HCT116 (cell line): ENCODE results near the gene RXFP4. TPM values are rescaled to one million over a fixed set of nuclear protein-coding genes. Genes with fewer than 3 reads are reported as not detected.
A peak's percentile ranks its signal among the peaks of the same experiment; 100 is the strongest.

Experiments used
- ATAC-seq: fragments of 200-7000 bp; cut with Tn5 transposase; 2 replicates; pipeline ENCODE4 v1.9.1; 2020; ENCODE audit warnings: mild to moderate bottlenecking, moderate library complexity
- BruUV-seq: library from RNA; stranded (reverse); fragments of 400-500 nt; replicated peaks from 2 replicates; lab custom pipeline; 2021; lab: Mats Ljungman, UMichigan
- CTCF ChIA-PET: fragments of 300-600 bp; sonication (Branson Sonifier 250); formaldehyde crosslinking; loops from one replicate; lab custom pipeline; 2021; ENCODE audit warnings: antibody characterized with exemption; lab: Charles Lee
- POLR2A ChIA-PET: fragments of 300-600, 350-600 bp; sonication (Branson Sonifier 250); formaldehyde crosslinking; loops from one replicate; lab custom pipeline; 2021; ENCODE audit warnings: antibody characterized with exemption; lab: Charles Lee
- RAD21 ChIA-PET, 2 experiments: fragments of 300-600 bp; sonication (Branson Sonifier 250); formaldehyde crosslinking; loops; one replicate each; lab custom pipeline; 2023; ENCODE audit warnings: low total read pairs in 2 of 2; ENCODE audit not compliant: uncharacterized antibody in 2 of 2, unreplicated experiment in 2 of 2, low non-redundant PET in 1 of 2; lab: Charles Lee
- DNase-seq: peaks from one replicate; pipeline ENCODE4 v3.0.0-alpha.2; 2010; ENCODE audit warnings: low read depth, low spot score
- H2AFZ ChIP-seq: fragments of 200-600 bp; shearing (Covaris generic), sonication (generic); 2 replicates; pipeline ENCODE4 v1.6.1; 2017; ENCODE audit warnings: low read depth, mixed run types, mixed read lengths, antibody characterized with exemption, low read length; ENCODE audit not compliant: poor library complexity, severe bottlenecking
- H3K27ac ChIP-seq: 2 replicates; pipeline ENCODE4 v1.5.1; 2012; ENCODE audit warnings: low read depth, low read length
- H3K27me3 ChIP-seq: fragments of 200-600 bp; sonication (generic); 2 replicates; pipeline ENCODE4 v1.6.1; 2016; ENCODE audit warnings: mixed run types, low read length, mixed read lengths; ENCODE audit not compliant: insufficient read depth
- H3K36me3 ChIP-seq, 2 experiments: fragments of 200-500 bp in 1 of 2; fragments of 200-600 bp in 1 of 2; sonication (Bioruptor generic) in 1 of 2; sonication (generic) in 1 of 2; 2 replicates each; pipeline versions ENCODE4 v1.5.1 to v1.6.1; 2014 to 2016; ENCODE audit warnings: low read length in 2 of 2, inconsistent platforms in 1 of 2, mixed read lengths in 1 of 2, mixed run types in 1 of 2; ENCODE audit not compliant: insufficient read depth in 2 of 2, control insufficient read depth in 1 of 2
- H3K4me1 ChIP-seq, 2 experiments: fragments of 200-600 bp in 1 of 2; sonication (generic) in 1 of 2; 2 replicates each; pipeline versions ENCODE4 v1.5.1 to v1.6.1; 2012 to 2017; ENCODE audit warnings: low read length in 2 of 2, inconsistent platforms in 1 of 2, mild to moderate bottlenecking in 1 of 2, mixed read lengths in 1 of 2, mixed run types in 1 of 2, moderate library complexity in 1 of 2; ENCODE audit not compliant: insufficient read depth in 2 of 2, control insufficient read depth in 1 of 2
- H3K4me2 ChIP-seq: fragments of 200-600 bp; sonication (generic); 2 replicates; pipeline ENCODE4 v1.6.1; 2017; ENCODE audit warnings: mixed run types, low read length, mixed read lengths
- H3K4me3 ChIP-seq, 2 experiments: fragments of 200-600 bp in 1 of 2; sonication (generic) in 1 of 2; replicated peaks in 1 of 2; 2 replicates each; pipeline ENCODE4 v1.5.1; 2011 to 2016; ENCODE audit warnings: low read length in 2 of 2, control low read depth in 1 of 2, low read depth in 1 of 2, mild to moderate bottlenecking in 1 of 2, mixed read lengths in 1 of 2, mixed run types in 1 of 2
- H3K79me2 ChIP-seq: fragments of 200-600 bp; sonication (generic); 2 replicates; pipeline ENCODE4 v1.6.1; 2017; ENCODE audit warnings: mild to moderate bottlenecking, mixed run types, low read length, moderate library complexity, mixed read lengths; ENCODE audit not compliant: insufficient read depth
- H3K9ac ChIP-seq: fragments of 200-600 bp; sonication (generic); 2 replicates; pipeline ENCODE4 v1.6.1; 2016; ENCODE audit warnings: low read length, mixed read lengths
- H3K9me2 ChIP-seq: fragments of 200-600 bp; sonication (generic), shearing (Covaris generic); 2 replicates; pipeline ENCODE4 v1.6.1; 2017; ENCODE audit warnings: mixed run types, mild to moderate bottlenecking, moderate library complexity; ENCODE audit not compliant: insufficient read depth
- H3K9me3 ChIP-seq, 2 experiments: fragments of 200-500 bp in 1 of 2; fragments of 200-600 bp in 1 of 2; sonication (Bioruptor generic) in 1 of 2; sonication (generic) in 1 of 2; 2 replicates each; pipeline ENCODE4 v1.6.1; 2014 to 2017; ENCODE audit warnings: low read length in 2 of 2, mixed read lengths in 2 of 2, inconsistent platforms in 1 of 2, low read depth in 1 of 2, mild to moderate bottlenecking in 1 of 2, mixed run types in 1 of 2, moderate library complexity in 1 of 2; ENCODE audit not compliant: control insufficient read depth in 1 of 2, insufficient read depth in 1 of 2
- H4K20me1 ChIP-seq: fragments of 200-600 bp; sonication (generic), shearing (Covaris generic); 2 replicates; pipeline ENCODE4 v1.6.1; 2017; ENCODE audit warnings: mixed run types, mild to moderate bottlenecking, moderate library complexity; ENCODE audit not compliant: insufficient read depth
- CEBPB ChIP-seq: IDR thresholded peaks from 2 replicates; pipeline ENCODE4 v1.6.1; 2012; ENCODE audit warnings: low read depth
- JUND ChIP-seq: IDR thresholded peaks from 2 replicates; pipeline ENCODE4 v1.6.1; 2012
- POLR2AphosphoS5 ChIP-seq: IDR thresholded peaks from 2 replicates; pipeline ENCODE4 v1.6.1; 2011; ENCODE audit warnings: mild to moderate bottlenecking, low read depth, low read length, moderate library complexity
- RAD21 ChIP-seq: IDR thresholded peaks from 2 replicates; pipeline ENCODE4 v1.6.1; 2012; ENCODE audit warnings: low read depth, mild to moderate bottlenecking
- SP1 ChIP-seq: IDR thresholded peaks from 2 replicates; pipeline ENCODE4 v1.6.1; 2012; ENCODE audit warnings: low read depth
- TCF7L2 ChIP-seq: IDR thresholded peaks from 2 replicates; pipeline ENCODE4 v1.7.0; 2011; ENCODE audit warnings: borderline replicate concordance, inconsistent platforms; ENCODE audit not compliant: insufficient read depth, insufficient read length; ENCODE audit errors: extremely low read depth
- intact Hi-C: fragments of 100-400 bp; cut with micrococcal nuclease; formaldehyde crosslinking; loops from 2 replicates; pipeline ENCODE4 v1.10.0; 2022
- total RNA-seq: library from RNA; stranded (reverse); gene quantifications from one replicate; pipeline ENCODE4 v1.2.1, GENCODE V29; 2021; ENCODE audit not compliant: unreplicated experiment
- TF ChIP-seq, protein P1 (sequence below): IDR thresholded peaks from 2 replicates; pipeline ENCODE4 v1.6.1; 2012
- TF ChIP-seq, protein P2 (sequence below), 3 experiments: fragments of 200-600 bp in 1 of 3; sonication (generic) in 1 of 3; IDR thresholded peaks in 2 of 3; conservative IDR thresholded peaks in 1 of 3; 2 replicates each; pipeline ENCODE4 v1.5.1; 2012 to 2017; ENCODE audit warnings: low read depth in 2 of 3, low read length in 2 of 3, antibody characterized with exemption in 1 of 3, borderline replicate concordance in 1 of 3, control low read depth in 1 of 3, mild to moderate bottlenecking in 1 of 3, mixed read lengths in 1 of 3, mixed run types in 1 of 3, moderate library complexity in 1 of 3; ENCODE audit not compliant: insufficient read depth in 1 of 3
- TF ChIP-seq, protein P3 (sequence below): IDR thresholded peaks from 2 replicates; pipeline ENCODE4 v1.6.1; 2012
- TF ChIP-seq, protein P4 (sequence below): IDR thresholded peaks from 2 replicates; pipeline ENCODE4 v1.6.1; 2011; ENCODE audit warnings: mild to moderate bottlenecking, low read length, moderate library complexity; ENCODE audit not compliant: insufficient replicate concordance; ENCODE audit errors: extremely low read depth

RXFP4 gene
- total RNA-seq, 1 experiment from 2014 or later, result 0.20 TPM

DNA sequence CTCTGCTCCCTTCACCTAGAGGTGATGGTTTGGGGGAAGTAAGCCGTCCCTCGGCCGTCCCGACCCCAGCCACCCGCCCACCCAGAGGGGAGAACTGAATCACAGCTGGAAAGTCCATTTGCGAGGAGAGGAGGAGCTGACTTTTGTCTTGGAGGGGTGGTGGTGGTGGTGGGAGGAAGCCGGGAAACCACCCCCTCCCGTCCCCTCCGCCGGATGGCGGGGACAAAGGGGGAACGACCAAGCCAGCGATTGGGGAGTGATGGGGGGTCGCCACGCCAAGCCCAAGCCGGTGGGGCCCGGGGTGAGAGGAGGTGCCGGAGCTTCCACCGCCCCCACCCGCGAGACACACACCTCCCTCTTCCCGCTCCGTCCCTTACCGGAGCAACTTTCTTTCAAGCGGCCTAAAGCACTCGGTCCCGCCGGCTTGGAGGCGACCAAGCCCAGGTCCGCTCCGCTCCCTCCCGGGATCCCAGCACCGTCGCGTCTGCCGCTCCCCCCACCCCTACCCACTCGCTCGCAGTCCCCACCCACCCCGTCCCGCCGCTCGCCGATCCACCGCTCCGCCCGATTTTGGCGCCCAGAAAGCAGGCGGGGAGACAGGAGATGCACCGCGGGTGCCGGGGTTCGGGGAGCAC is 36.4 kb downstream of the RXFP4 start:
- TF ChIP-seq TCF7L2 (no peak), POLR2AphosphoS5 (peak; percentile 42; the same call in 1 of the 2 replicates)
- TF ChIP-seq, protein P1, sequence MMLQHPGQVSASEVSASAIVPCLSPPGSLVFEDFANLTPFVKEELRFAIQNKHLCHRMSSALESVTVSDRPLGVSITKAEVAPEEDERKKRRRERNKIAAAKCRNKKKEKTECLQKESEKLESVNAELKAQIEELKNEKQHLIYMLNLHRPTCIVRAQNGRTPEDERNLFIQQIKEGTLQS, result no peak
- H3K4me2 ChIP-seq, result peak overlapping the region; percentile 96
- H2AFZ ChIP-seq, result no peak overlapping the region
- H3K79me2 ChIP-seq, result peaks cover 61% of the 10 kb centered on the region
- no peaks in the 10 kb centered on the region for H3K9me3 ChIP-seq
- peak overlapping the region; percentile 97 for H3K9ac ChIP-seq
- ChIA-PET CTCF (interaction anchor here (2.7 kb wide), 1 partner anchor 40 kb away, joined by 8 read pairs; no protein-coding TSS in a partner anchor), RAD21 (interaction anchor here (0.7 to 0.9 kb wide), 2 partner anchors 53 to 89 kb away, joined by 3 read pairs; no protein-coding TSS in a partner anchor), POLR2A (interaction anchor here (0.6 to 3.6 kb wide), 13 partner anchors 8 to 871 kb away, joined by 3 to 28 read pairs (median 4); partner anchors contain the start of gene KHDC4)
- no peak for DNase-seq
- H3K27me3 ChIP-seq, result no peaks in the 10 kb centered on the region
- no peaks in the 10 kb centered on the region for H4K20me1 ChIP-seq
- H3K4me1 ChIP-seq, result peaks cover 51 to 65% of the 10 kb centered on the region in 2 experiments
- peak overlapping the region; percentile 87 to 91 for H3K4me3 ChIP-seq
- H3K27ac ChIP-seq, result peak overlapping the region; percentile 85
- TSS peak; percentile 11 for BruUV-seq
- intact Hi-C loops, result loop anchor here (2.0 kb wide), 1 partner anchor 15 kb away; no protein-coding TSS in a partner anchor
- peak; percentile 52 for ATAC-seq
- no peaks in the 10 kb centered on the region for H3K36me3 ChIP-seq
- H3K9me2 ChIP-seq, result no peaks in the 10 kb centered on the region

DNA sequence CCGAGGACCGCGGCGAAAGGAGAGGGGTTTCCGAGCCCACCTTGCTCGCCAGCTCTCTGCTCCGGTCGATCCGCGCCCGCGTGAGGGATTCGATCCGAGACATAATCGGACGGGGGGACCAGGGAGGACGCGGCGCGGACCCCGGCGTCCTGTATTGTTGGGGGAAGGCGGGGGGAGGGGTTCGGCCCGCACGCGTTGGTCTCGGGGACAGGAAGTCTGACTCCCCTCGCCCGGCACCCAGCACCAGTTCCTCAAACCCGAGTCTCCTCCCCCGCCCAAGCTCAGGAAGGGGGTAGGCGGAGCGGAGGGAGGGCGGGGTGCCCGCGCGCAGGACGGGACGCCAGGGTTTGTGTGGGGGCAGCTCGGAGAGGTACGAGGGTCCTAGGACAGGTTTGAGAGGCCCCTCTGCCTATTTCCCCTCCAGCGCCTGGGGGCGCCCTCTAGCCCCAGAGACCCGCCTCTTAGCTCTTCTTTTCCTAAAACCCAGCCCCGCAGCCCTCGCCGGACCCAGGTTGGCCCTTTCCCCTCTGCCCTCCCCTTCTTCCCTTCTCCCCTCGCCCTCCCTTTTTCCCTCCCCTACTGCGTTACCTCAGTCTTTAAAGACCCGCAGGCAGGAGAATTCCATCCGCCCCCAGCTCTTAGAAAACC is 37.0 kb downstream of the RXFP4 start, which contains the start of gene ARHGEF2:
Gene ARHGEF2 (minus strand): TSS at position 223 of the 648 bp plus-strand sequence. CDS start 120 bp downstream, at position 103.
- RAD21 ChIA-PET, result interaction anchor here in 1 of 2 experiments (0.6 kb wide), 1 partner anchor 16 kb away, joined by 3 read pairs; no protein-coding TSS in a partner anchor
- Histone ChIP-seq H3K4me2 (peak within 1 kb of the TSS; percentile 96), H3K27ac (peak within 1 kb of the TSS; percentile 85), H3K79me2 (peaks cover 56% of the 10 kb centered on the region), H3K27me3 (no peaks in the 10 kb centered on the region)
- no TSS peak for BruUV-seq
- TF ChIP-seq POLR2AphosphoS5 (peak; percentile 94), SP1 (no peak), RAD21 (no peak), CEBPB (no peak), TCF7L2 (peak; percentile 6), JUND (no peak)
- TF ChIP-seq, protein P2, sequence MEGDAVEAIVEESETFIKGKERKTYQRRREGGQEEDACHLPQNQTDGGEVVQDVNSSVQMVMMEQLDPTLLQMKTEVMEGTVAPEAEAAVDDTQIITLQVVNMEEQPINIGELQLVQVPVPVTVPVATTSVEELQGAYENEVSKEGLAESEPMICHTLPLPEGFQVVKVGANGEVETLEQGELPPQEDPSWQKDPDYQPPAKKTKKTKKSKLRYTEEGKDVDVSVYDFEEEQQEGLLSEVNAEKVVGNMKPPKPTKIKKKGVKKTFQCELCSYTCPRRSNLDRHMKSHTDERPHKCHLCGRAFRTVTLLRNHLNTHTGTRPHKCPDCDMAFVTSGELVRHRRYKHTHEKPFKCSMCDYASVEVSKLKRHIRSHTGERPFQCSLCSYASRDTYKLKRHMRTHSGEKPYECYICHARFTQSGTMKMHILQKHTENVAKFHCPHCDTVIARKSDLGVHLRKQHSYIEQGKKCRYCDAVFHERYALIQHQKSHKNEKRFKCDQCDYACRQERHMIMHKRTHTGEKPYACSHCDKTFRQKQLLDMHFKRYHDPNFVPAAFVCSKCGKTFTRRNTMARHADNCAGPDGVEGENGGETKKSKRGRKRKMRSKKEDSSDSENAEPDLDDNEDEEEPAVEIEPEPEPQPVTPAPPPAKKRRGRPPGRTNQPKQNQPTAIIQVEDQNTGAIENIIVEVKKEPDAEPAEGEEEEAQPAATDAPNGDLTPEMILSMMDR (IDR thresholded peaks at IDR 0.05 in 2 of 3, conservative IDR thresholded peaks at IDR 0.05 in 1 of 3; ENCODE audit: borderline replicate concordance in 1 of 3, insufficient read depth in 1 of 3, low read depth in 2 of 3, low read length in 2 of 3), result 0 out of 6 replicates have a peak, but pooled peaks of 1 of the 3 experiments have one; percentile 8
- TF ChIP-seq, protein P3, sequence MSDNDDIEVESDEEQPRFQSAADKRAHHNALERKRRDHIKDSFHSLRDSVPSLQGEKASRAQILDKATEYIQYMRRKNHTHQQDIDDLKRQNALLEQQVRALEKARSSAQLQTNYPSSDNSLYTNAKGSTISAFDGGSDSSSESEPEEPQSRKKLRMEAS, result no peak
- TF ChIP-seq, protein P4, sequence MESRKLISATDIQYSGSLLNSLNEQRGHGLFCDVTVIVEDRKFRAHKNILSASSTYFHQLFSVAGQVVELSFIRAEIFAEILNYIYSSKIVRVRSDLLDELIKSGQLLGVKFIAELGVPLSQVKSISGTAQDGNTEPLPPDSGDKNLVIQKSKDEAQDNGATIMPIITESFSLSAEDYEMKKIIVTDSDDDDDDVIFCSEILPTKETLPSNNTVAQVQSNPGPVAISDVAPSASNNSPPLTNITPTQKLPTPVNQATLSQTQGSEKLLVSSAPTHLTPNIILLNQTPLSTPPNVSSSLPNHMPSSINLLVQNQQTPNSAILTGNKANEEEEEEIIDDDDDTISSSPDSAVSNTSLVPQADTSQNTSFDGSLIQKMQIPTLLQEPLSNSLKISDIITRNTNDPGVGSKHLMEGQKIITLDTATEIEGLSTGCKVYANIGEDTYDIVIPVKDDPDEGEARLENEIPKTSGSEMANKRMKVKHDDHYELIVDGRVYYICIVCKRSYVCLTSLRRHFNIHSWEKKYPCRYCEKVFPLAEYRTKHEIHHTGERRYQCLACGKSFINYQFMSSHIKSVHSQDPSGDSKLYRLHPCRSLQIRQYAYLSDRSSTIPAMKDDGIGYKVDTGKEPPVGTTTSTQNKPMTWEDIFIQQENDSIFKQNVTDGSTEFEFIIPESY, result no peak
- TF ChIP-seq, all 23 proteins: peak for 3
- POLR2A ChIA-PET, result interaction anchor here (0.6 to 3.6 kb wide), 13 partner anchors 9 to 872 kb away, joined by 3 to 28 read pairs (median 4); no protein-coding TSS in a partner anchor
- Histone ChIP-seq H3K36me3 (no peaks in the 10 kb centered on the region), H4K20me1 (no peaks in the 10 kb centered on the region), H3K4me3 (peak within 1 kb of the TSS; percentile 87 to 91), H3K4me1 (peaks cover 54 to 70% of the 10 kb centered on the region in 2 experiments), H2AFZ (no peak within 1 kb of the TSS), H3K9ac (peak within 1 kb of the TSS; percentile 97), H3K9me3 (no peaks in the 10 kb centered on the region), H3K9me2 (no peaks in the 10 kb centered on the region)
- CTCF ChIA-PET, result interaction anchor here (0.7 to 2.7 kb wide), 2 partner anchors 16 to 40 kb away, joined by 3 to 8 read pairs; no protein-coding TSS in a partner anchor
- intact Hi-C loops, result loop anchor here (2.0 kb wide), 1 partner anchor 16 kb away; no protein-coding TSS in a partner anchor
- ATAC-seq (peak; percentile 80), DNase-seq (no peak)
